HepG2 (cell line): ENCODE data around the gene SERPINA3. TPM values are rescaled to one million over a fixed set of nuclear protein-coding genes. Genes with fewer than 3 reads are reported as not detected.

Experiments used
- ARID2 ChIP-seq: sonication (generic); formaldehyde crosslinking; IDR thresholded peaks from 2 replicates; pipeline ENCODE4 v1.8.1; 2022; ENCODE audit warnings: mild to moderate bottlenecking, missing genetic modification reagents, borderline replicate concordance
- ARNT ChIP-seq: fragments of 450-650 bp; IDR thresholded peaks from 2 replicates; pipeline ENCODE4 v1.6.1; 2017
- BRD4 ChIP-seq: sonication (generic); formaldehyde crosslinking; IDR thresholded peaks from 2 replicates; pipeline ENCODE4 v1.4.0; 2020; ENCODE audit warnings: missing genetic modification reagents
- GLI4 ChIP-seq: sonication (generic); formaldehyde crosslinking; IDR thresholded peaks from 2 replicates; pipeline ENCODE4 v1.5.1; 2020; ENCODE audit warnings: missing genetic modification reagents, mild to moderate bottlenecking, moderate library complexity, borderline replicate concordance
- HIVEP1 ChIP-seq: sonication (generic); formaldehyde crosslinking; IDR thresholded peaks from 2 replicates; pipeline ENCODE4 v1.4.0; 2020; ENCODE audit warnings: mild to moderate bottlenecking, missing genetic modification reagents
- HMGA1 ChIP-seq: sonication (generic); formaldehyde crosslinking; conservative IDR thresholded peaks from 2 replicates; pipeline ENCODE4 v1.4.0; 2020; ENCODE audit warnings: missing genetic modification reagents
- KDM4B ChIP-seq: sonication (generic); formaldehyde crosslinking; IDR thresholded peaks from 2 replicates; pipeline ENCODE4 v1.4.0; 2020; ENCODE audit warnings: missing genetic modification reagents
- KMT2A ChIP-seq: sonication (generic); formaldehyde crosslinking; IDR thresholded peaks from 2 replicates; pipeline ENCODE4 v1.4.0; 2020; ENCODE audit warnings: missing genetic modification reagents
- RERE ChIP-seq: IDR thresholded peaks from 2 replicates; pipeline ENCODE4 v1.6.1; 2016; ENCODE audit warnings: low read depth, missing genetic modification reagents, missing compliant biosample characterization
- RFX1 ChIP-seq: fragments of 450-650 bp; IDR thresholded peaks from 2 replicates; pipeline ENCODE4 v1.6.1; 2017
- SP2 ChIP-seq: sonication (generic); formaldehyde crosslinking; IDR thresholded peaks from 2 replicates; pipeline ENCODE4 v1.5.1; 2020; ENCODE audit warnings: mild to moderate bottlenecking, missing genetic modification reagents
- TBX2 ChIP-seq: sonication (generic); formaldehyde crosslinking; IDR thresholded peaks from 2 replicates; pipeline ENCODE4 v1.5.0; 2020; ENCODE audit warnings: missing genetic modification reagents, mild to moderate bottlenecking, borderline replicate concordance
- ZEB1 ChIP-seq: IDR thresholded peaks from 2 replicates; pipeline ENCODE4 v1.6.1; 2012; ENCODE audit warnings: mild to moderate bottlenecking, low read depth, inconsistent platforms; ENCODE audit not compliant: insufficient replicate concordance
- ZNF260 ChIP-seq: sonication (generic); formaldehyde crosslinking; IDR thresholded peaks from 2 replicates; pipeline ENCODE4 v1.4.0; 2020; ENCODE audit warnings: missing genetic modification reagents, low read depth, mild to moderate bottlenecking, borderline replicate concordance
- ZNF292 ChIP-seq: sonication (generic); formaldehyde crosslinking; IDR thresholded peaks from 2 replicates; pipeline ENCODE4 v1.8.1; 2022; ENCODE audit warnings: mild to moderate bottlenecking, low read depth, missing genetic modification reagents, borderline replicate concordance
- ZNF652 ChIP-seq: IDR thresholded peaks from 2 replicates; pipeline ENCODE4 v1.6.1; 2016; ENCODE audit warnings: low read depth, borderline replicate concordance
- ZNF746 ChIP-seq: sonication (generic); formaldehyde crosslinking; IDR thresholded peaks from 2 replicates; pipeline ENCODE4 v1.8.0; 2022; ENCODE audit warnings: mild to moderate bottlenecking, missing genetic modification reagents
- ZNF747 ChIP-seq: sonication (generic); formaldehyde crosslinking; IDR thresholded peaks from 2 replicates; pipeline ENCODE4 v1.8.1; 2023; ENCODE audit warnings: missing genetic modification reagents, mild to moderate bottlenecking, borderline replicate concordance
- polyA plus RNA-seq, 8 experiments: library from polyadenylated mRNA; depleted of rRNA in 3 of 8; stranded (reverse) in 7 of 8; unstranded in 1 of 8; fragments of >200 nt; fragmentation: Illumina TruSeq in 4 of 8; extraction: Trizol in 4 of 8; gene quantifications; 2 replicates each; pipeline versions ENCODE4 v1.2.1 to v1.2.3, GENCODE V29; 2011 to 2016; ENCODE audit warnings: low read depth in 4 of 8, missing spikeins in 1 of 8, mixed read lengths in 1 of 8; ENCODE audit not compliant: insufficient read depth in 1 of 8
- total RNA-seq, 5 experiments: library from RNA; depleted of rRNA; stranded (reverse); fragments of >200 nt; fragmentation: Illumina TruSeq; extraction: Trizol; gene quantifications; 2 replicates each; pipeline ENCODE4 v1.2.3, GENCODE V29; 2016; ENCODE audit warnings: low read depth in 1 of 5
- TF ChIP-seq, protein P1 (sequence below): sonication (generic); formaldehyde crosslinking; IDR thresholded peaks from 2 replicates; pipeline ENCODE4 v1.4.0; 2020; ENCODE audit warnings: mild to moderate bottlenecking, missing genetic modification reagents, borderline replicate concordance

The SERPINA3 gene
- total and polyA plus RNA-seq, 2 of the 13 experiments (the other 11 are each of a cell fraction or from before 2014, with no cell fraction given): 825 to 2,200 TPM

DNA sequence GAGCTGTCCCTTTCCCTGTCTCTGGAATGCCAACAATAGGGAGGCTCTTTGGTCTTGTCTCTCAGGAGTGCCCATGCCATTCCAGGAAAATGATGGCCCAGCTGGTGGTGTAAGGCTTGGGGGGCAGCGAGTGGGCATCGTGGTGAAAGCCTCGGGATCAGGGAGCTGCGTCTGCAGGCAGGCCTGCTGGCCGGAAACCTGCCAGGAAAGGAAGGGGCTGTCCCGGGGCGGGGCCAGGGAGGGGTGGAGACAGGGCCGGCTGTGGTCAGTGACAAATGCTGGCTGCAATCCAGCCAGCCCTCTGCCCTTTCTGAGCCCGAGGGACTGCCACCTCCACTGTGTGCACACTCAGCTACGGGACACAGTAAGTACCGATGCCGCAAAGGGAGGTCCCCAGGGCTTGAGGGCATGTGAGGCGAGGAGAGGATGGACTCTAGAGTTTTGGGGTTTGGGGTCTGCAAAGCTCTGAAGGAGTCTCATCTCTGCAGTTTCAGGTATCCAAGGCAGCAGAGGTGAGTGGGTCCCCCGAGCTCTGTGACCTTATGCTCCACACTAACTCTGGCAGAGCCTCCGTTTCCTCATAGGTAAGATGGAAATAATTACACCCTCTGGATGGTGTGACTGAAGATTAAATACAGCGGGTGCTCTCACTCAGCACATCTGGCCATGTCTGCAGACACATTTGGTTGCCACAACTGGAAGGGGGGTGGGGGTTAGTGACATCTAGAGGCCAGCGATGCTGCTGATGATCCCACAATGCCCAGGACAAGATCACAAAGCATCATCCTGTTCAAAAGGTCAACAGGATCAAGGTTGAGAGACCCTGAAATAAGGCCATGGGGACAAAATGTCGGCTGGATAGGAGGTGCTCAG, 30.8 kb upstream of the SERPINA3 start, which contains the start of gene SERPINA5 (continued):
- TF ChIP-seq RERE (no peak), BRD4 (CRISPR knock-in tag) (peak; percentile 50; the same call in 1 of the 2 replicates), KDM4B (CRISPR knock-in tag) (0 out of 2 replicates have a peak, but pooled peaks have one; percentile 37), RFX1 (no peak), GLI4 (no peak), HMGA1 (CRISPR knock-in tag) (no peak), TBX2 (peak; percentile 58; the same call in 1 of the 2 replicates), ZNF747 (CRISPR knock-in tag) (peak; percentile 58; the same call in 1 of the 2 replicates), ZNF260 (no peak), HIVEP1 (0 out of 2 replicates have a peak, but pooled peaks have one; percentile 29), ZNF292 (CRISPR knock-in tag) (peak; percentile 86), SP2 (CRISPR knock-in tag) (no peak), ZEB1 (peak; percentile 33), ARNT (no peak), KMT2A (CRISPR knock-in tag) (0 out of 2 replicates have a peak, but pooled peaks have one; percentile 55), ZNF652 (CRISPR knock-in tag) (no peak), ZNF746 (CRISPR knock-in tag) (no peak), ARID2 (CRISPR knock-in tag) (no peak)
- TF ChIP-seq, protein P1, sequence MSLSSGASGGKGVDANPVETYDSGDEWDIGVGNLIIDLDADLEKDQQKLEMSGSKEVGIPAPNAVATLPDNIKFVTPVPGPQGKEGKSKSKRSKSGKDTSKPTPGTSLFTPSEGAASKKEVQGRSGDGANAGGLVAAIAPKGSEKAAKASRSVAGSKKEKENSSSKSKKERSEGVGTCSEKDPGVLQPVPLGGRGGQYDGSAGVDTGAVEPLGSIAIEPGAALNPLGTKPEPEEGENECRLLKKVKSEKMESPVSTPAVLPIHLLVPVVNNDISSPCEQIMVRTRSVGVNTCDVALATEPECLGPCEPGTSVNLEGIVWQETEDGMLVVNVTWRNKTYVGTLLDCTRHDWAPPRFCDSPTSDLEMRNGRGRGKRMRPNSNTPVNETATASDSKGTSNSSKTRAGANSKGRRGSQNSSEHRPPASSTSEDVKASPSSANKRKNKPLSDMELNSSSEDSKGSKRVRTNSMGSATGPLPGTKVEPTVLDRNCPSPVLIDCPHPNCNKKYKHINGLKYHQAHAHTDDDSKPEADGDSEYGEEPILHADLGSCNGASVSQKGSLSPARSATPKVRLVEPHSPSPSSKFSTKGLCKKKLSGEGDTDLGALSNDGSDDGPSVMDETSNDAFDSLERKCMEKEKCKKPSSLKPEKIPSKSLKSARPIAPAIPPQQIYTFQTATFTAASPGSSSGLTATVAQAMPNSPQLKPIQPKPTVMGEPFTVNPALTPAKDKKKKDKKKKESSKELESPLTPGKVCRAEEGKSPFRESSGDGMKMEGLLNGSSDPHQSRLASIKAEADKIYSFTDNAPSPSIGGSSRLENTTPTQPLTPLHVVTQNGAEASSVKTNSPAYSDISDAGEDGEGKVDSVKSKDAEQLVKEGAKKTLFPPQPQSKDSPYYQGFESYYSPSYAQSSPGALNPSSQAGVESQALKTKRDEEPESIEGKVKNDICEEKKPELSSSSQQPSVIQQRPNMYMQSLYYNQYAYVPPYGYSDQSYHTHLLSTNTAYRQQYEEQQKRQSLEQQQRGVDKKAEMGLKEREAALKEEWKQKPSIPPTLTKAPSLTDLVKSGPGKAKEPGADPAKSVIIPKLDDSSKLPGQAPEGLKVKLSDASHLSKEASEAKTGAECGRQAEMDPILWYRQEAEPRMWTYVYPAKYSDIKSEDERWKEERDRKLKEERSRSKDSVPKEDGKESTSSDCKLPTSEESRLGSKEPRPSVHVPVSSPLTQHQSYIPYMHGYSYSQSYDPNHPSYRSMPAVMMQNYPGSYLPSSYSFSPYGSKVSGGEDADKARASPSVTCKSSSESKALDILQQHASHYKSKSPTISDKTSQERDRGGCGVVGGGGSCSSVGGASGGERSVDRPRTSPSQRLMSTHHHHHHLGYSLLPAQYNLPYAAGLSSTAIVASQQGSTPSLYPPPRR (CRISPR knock-in tag): peak; percentile 49
